ENCODE data around the gene NUTM2D.
"Not testable (repeated sequence)": the region's sequence is repeated elsewhere in the genome, so short reads cannot be mapped to it uniquely, and the experiment has no call there.

Gene NUTM2D, protein sequence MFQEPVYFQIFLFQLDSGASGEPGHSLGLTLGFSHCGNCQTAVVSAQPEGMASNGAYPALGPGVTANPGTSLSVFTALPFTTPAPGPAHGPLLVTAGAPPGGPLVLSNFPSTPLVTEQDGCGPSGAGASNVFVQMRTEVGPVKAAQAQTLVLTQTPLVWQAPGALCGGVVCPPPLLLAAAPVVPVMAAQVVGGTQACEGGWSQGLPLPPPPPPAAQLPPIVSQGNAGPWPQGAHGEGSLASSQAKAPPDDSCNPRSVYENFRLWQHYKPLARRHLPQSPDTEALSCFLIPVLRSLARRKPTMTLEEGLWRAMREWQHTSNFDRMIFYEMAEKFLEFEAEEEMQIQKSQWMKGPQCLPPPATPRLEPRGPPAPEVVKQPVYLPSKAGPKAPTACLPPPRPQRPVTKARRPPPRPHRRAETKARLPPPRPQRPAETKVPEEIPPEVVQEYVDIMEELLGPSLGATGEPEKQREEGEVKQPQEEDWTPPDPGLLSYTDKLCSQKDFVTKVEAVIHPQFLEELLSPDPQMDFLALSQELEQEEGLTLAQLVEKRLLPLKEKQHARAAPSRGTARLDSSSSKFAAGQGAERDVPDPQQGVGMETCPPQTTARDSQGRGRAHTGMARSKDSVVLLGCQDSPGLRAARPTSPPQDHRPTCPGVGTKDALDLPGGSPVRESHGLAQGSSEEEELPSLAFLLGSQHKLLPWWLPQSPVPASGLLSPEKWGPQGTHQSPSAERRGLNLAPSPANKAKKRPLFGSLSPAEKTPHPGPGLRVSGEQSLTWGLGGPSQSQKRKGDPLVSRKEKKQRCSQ

GRCh38 chr10:87357444-87357843 lies at the start of gene NUTM2D:
Gene NUTM2D (plus strand): TSS chr10:87357744. CDS start chr10:87358266, 522 bp downstream.
- DNase-seq (ENCODE audit: low read depth, low spot score): not testable (repeated sequence)

GRCh38 chr10:87308702-87309101 lies 48.8 kb upstream of the NUTM2D start:
- DNase-seq (ENCODE audit: low read depth, low spot score): not testable (repeated sequence)

- not testable (repeated sequence) for DNase-seq (ENCODE audit: low read depth, low spot score)
Measured at GRCh38 chr10:87309657-87310056, 47.9 kb upstream of the NUTM2D start.

DNA sequence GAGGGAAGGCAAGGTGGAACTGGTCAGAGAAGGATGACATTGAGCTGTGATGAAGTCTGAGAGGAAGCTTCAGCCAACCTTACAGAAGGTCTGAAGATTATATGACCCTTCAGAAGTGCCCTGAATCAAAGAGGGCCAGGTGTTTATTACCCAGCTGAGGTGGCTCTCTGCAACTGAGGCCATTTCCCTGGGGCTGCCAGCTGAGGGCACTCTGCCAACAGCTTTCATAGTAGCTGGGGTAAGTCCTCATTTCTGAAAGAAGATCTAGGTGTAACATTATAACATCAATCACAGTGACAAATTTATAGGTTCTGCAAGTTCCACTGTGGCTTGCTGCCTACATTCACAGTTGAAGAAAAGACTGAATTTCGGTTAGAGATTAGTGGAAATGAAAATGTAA lies 46.0 kb upstream of the NUTM2D start:
- DNase-seq (ENCODE audit: low read depth, low spot score): not testable (repeated sequence)

GRCh38 chr10:87313649-87314359 lies 43.7 kb upstream of the NUTM2D start:
- not testable (repeated sequence) for DNase-seq (ENCODE audit: low read depth, low spot score)

DNA sequence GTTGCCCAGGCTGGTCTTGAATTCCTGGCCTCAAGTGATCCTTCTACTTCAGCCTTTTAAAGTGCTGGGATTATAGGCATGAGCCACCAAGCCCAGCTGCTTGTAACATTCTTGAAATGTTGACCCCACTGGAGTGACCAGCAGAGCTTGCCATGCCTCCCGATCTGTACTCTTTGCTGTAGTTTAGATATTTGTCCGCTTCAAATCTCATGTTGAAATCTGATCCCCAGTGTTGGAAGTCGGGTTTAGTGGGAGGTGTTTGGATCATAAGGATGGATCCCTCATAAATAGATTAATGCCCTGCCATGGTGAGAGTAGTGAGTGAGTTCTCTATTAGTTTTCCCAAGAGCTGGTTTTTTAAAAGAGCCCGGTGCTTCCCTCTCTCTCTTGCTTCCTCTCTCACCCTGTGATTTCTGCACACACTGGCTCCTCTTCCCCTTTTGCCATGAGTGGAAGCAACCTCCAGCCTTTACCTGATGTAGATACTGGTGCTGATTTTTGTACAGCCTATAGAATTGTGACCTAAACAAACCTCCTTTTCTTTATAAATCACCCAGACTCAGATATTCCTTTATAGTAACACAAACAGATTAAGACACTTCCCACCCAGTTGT lies 43.1 kb upstream of the NUTM2D start:
- not testable (repeated sequence) for DNase-seq (ENCODE audit: low read depth, low spot score)

GRCh38 chr10:87321505-87321904 lies 36.0 kb upstream of the NUTM2D start:
- DNase-seq (ENCODE audit: low read depth, low spot score): not testable (repeated sequence)

GRCh38 chr10:87324559-87324958 lies 33.0 kb upstream of the NUTM2D start:
- not testable (repeated sequence) for DNase-seq (ENCODE audit: low read depth, low spot score)

DNA sequence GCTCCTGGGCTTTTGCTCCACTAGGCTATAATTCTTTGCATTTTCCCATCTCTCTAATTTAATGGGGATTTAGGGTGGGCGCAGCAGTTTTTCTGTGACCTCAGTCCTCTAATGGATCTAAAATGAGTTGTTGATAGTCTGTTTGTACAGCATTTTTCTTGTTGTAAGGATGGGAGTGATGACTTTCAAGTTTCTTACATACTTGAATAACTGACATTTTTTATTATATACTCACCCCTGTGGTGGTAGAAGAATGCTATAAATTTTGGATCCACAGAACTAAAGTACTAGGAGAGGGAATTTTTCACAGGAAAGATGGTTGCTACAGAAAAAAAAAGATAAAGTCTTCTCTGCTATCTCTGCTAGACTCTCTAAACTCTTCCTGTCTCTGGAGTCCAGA lies 29.6 kb upstream of the NUTM2D start:
- peak; percentile 20 for DNase-seq (ENCODE audit: low read depth, low spot score)

GRCh38 chr10:87329131-87329530 lies 28.4 kb upstream of the NUTM2D start:
- DNase-seq (ENCODE audit: low read depth, low spot score): not testable (repeated sequence)

DNA sequence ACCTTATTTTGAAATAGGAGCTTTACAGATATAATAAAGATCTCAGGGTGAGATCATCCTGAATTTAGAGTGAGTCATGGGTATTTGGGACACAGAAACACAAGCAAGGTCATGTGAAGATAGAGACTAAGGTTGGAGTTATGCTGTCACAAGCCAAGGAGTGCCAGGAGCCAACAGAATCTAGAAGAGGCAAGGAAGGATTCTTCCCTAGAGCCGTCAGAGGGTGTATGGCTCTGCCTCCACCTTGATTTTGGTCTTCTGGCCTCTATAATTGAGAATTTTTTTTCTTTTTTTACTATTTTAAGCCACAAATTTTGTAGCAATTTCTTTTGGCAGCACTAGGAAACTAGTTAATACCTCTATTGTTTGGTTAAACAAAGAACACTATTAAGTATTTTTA lies 24.9 kb upstream of the NUTM2D start:
- DNase-seq (ENCODE audit: low read depth, low spot score): not testable (repeated sequence)

- DNase-seq (ENCODE audit: low read depth, low spot score): not testable (repeated sequence)
Measured at GRCh38 chr10:87340411-87340810, 17.1 kb upstream of the NUTM2D start.

DNA sequence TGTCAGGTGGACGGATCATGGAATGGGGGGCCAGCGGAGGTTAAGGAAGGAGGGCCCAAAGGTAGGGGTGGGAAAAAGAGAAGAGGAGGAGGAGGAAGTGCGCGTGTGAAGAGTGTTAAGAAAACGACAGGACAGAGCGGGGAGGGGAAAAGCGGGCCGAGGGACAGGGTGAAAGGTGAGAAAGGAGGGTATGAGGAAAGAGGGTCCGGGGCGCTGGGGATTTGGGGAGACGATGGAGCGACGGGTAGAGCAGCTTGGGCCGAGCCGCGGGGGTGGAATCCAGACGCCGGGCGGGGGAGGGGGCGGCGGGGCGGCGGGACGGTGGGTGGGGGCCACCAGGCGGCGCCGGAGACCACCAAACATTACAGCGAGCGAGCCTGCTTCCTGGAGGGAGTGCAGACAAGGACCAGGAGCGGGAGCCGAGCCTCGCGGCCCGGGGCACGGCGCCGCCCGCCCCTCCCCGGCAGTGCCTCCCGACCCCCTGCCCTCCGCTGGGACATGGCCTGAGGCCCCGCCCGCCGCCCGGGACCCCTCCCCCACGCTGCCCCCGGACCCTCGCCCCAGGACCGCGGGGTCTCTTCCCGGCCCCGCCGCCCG lies 15.9 kb upstream of the NUTM2D start:
- DNase-seq (ENCODE audit: low read depth, low spot score): not testable (repeated sequence)

- DNase-seq (ENCODE audit: low read depth, low spot score): peak; percentile 95
Measured at GRCh38 chr10:87342249-87342710, 15.3 kb upstream of the NUTM2D start.

DNA sequence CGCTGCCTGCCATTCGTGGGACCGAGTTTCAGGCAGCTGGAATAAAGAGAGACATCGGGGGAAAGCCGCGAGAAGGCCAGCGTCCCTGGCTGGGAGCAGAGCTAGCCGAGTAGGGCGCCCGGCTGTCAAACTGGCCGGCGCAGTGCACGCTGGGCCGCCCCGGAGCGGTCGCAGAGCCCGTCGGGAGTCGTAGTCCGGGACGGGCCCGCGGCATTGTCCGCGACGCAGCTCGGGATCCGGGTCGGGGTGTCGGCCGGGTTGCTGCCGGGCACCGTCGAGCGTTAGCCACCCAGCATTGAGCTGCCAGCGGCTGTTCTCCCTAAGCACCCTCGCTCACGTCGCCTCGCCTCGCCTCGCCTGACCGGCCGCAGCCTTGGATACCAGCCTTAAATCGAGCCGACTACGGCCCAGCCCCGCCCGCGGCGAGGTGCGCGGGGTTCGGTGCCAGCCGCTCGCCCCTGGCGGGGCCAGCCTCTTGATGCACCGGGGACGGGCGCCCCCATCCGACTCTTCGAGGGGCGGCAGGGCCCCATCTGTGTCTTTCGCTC lies 14.8 kb upstream of the NUTM2D start:
- peak; percentile 94 for DNase-seq (ENCODE audit: low read depth, low spot score)

GRCh38 chr10:87345743-87346142 lies 11.8 kb upstream of the NUTM2D start:
- DNase-seq (ENCODE audit: low read depth, low spot score): not testable (repeated sequence)

- DNase-seq (ENCODE audit: low read depth, low spot score): not testable (repeated sequence)
Measured at GRCh38 chr10:87350161-87350560, 7.4 kb upstream of the NUTM2D start.

DNA sequence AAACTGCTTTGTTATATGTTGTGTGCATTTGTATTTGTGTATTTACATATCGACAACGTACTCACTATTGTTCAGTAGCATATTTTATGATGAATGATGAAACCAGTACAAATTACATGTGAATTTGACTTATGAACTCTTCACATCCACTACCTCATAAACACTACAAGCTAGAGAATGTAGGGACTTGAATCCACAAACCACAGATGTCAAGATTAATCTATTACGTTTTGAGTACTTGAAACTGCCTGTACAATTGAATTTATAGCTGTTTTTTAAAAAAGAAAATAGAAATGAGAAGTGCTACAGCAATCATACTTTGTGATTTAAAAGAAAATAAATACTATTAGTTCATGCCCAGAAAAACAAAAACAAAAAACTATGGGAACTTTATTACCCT lies 4.7 kb upstream of the NUTM2D start:
- DNase-seq (ENCODE audit: low read depth, low spot score): not testable (repeated sequence)

- not testable (repeated sequence) for DNase-seq (ENCODE audit: low read depth, low spot score)
Measured at GRCh38 chr10:87355110-87355509, 2.4 kb upstream of the NUTM2D start.

DNA sequence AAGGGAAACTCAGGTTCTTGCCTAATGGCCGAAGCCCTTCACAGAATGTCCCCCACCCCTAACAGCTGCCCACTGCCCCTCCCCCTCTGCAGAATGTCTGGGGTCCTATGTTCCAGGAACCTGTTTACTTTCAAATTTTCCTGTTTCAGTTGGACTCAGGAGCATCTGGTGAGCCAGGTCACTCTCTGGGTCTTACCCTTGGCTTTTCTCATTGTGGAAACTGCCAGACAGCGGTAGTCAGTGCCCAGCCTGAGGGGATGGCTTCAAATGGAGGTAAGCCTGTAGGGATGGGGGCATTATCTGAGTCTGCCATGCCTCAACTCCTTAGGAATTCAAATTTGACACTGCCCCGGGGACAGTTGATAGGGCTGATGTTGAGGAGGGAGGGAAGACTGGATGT lies 615 bp downstream of the NUTM2D start:
- DNase-seq (ENCODE audit: low read depth, low spot score): not testable (repeated sequence)
